GM23338 (cell line): Measurements from ENCODE around the gene SLC25A4. TPM values are rescaled to one million over a fixed set of nuclear protein-coding genes. Genes with fewer than 3 reads are reported as not detected.

Source experiments
- ATAC-seq: fragments of 200-7000 bp; cut with Tn5 transposase; 3 replicates; pipeline ENCODE4 v1.9.1; 2020
- DNase-seq: peaks from one replicate; pipeline ENCODE4 v3.0.0-alpha.2; 2015; ENCODE audit warnings: low spot score
- H2AFZ ChIP-seq: fragments of 200-600 bp; sonication (generic); 2 replicates; pipeline ENCODE4 v1.8.0; 2016; ENCODE audit warnings: antibody characterized with exemption, mild to moderate bottlenecking, moderate library complexity
- H3F3A ChIP-seq: fragments of 200-600 bp; sonication (generic); replicated peaks from 2 replicates; pipeline ENCODE4 v1.8.0; 2017; ENCODE audit warnings: antibody characterized with exemption, mixed run types, low read depth
- H3K27ac ChIP-seq: fragments of 200-600 bp; sonication (generic); 2 replicates; pipeline ENCODE4 v1.6.1; 2016; ENCODE audit warnings: low read depth
- H3K27me3 ChIP-seq: fragments of 200-600 bp; sonication (generic); 2 replicates; pipeline ENCODE4 v1.8.0; 2016; ENCODE audit warnings: mild to moderate bottlenecking, mixed run types, moderate library complexity; ENCODE audit not compliant: insufficient read depth
- H3K36me3 ChIP-seq: fragments of 200-600 bp; sonication (generic); 2 replicates; pipeline ENCODE4 v1.8.0; 2016; ENCODE audit warnings: mild to moderate bottlenecking; ENCODE audit not compliant: insufficient read depth
- H3K4me1 ChIP-seq: fragments of 200-600 bp; sonication (generic); 2 replicates; pipeline ENCODE4 v1.8.0; 2016; ENCODE audit warnings: mild to moderate bottlenecking, moderate library complexity; ENCODE audit not compliant: insufficient read depth
- H3K4me2 ChIP-seq: fragments of 200-600 bp; sonication (generic); 2 replicates; pipeline ENCODE4 v1.7.1; 2017; ENCODE audit warnings: mixed run types
- H3K4me3 ChIP-seq: fragments of 200-600 bp; sonication (generic); 2 replicates; pipeline ENCODE4 v1.6.1; 2016; ENCODE audit warnings: mixed run types
- H3K79me2 ChIP-seq: fragments of 200-600 bp; sonication (generic); replicated peaks from 2 replicates; pipeline ENCODE4 v1.8.0; 2017; ENCODE audit warnings: mild to moderate bottlenecking; ENCODE audit not compliant: insufficient read depth
- H3K9me2 ChIP-seq: fragments of 200-600 bp; sonication (generic); 2 replicates; pipeline ENCODE4 v1.8.0; 2017; ENCODE audit not compliant: insufficient read depth
- H4K20me1 ChIP-seq: fragments of 200-600 bp; sonication (generic); replicated peaks from 2 replicates; pipeline ENCODE4 v1.8.0; 2017; ENCODE audit warnings: mild to moderate bottlenecking; ENCODE audit not compliant: insufficient read depth
- H3K27ac Mint-ChIP-seq: 2 replicates; pipeline ENCODE4 v1.8.0; 2020; ENCODE audit warnings: inconsistent platforms, mild to moderate bottlenecking, moderate library complexity, mixed read lengths
- H3K27me3 Mint-ChIP-seq: 3 replicates; pipeline ENCODE4 v1.8.0; 2022; ENCODE audit warnings: low read depth, mild to moderate bottlenecking, moderate library complexity, mixed read lengths, inconsistent platforms; ENCODE audit not compliant: insufficient read depth, poor library complexity
- H3K36me3 Mint-ChIP-seq: 3 replicates; pipeline ENCODE4 v1.8.0; 2021; ENCODE audit warnings: low read depth, mild to moderate bottlenecking, inconsistent platforms, moderate library complexity, mixed read lengths
- H3K4me1 Mint-ChIP-seq: 3 replicates; pipeline ENCODE4 v1.8.0; 2020; ENCODE audit warnings: mild to moderate bottlenecking, inconsistent platforms, mixed read lengths
- H3K4me3 Mint-ChIP-seq: 3 replicates; pipeline ENCODE4 v1.8.0; 2021; ENCODE audit warnings: moderate library complexity, mild to moderate bottlenecking, inconsistent platforms, mixed read lengths
- H3K9me3 Mint-ChIP-seq: 3 replicates; pipeline ENCODE4 v1.8.0; 2020; ENCODE audit warnings: moderate library complexity, mild to moderate bottlenecking, inconsistent platforms, mixed read lengths
- CREB1 ChIP-seq: fragments of 250-450 bp; sonication (Bioruptor Pico); IDR thresholded peaks from 2 replicates; pipeline ENCODE4 v1.5.0; 2020; ENCODE audit warnings: low read depth, mild to moderate bottlenecking, moderate library complexity
- CTCF ChIP-seq, 2 experiments: fragments of 200-600 bp in 1 of 2; sonication (generic) in 1 of 2; conservative IDR thresholded peaks; 2 replicates each; pipeline versions ENCODE4 v1.5.1 to v1.6.1; 2016 to 2017; ENCODE audit warnings: antibody characterized with exemption in 2 of 2, low read depth in 2 of 2, mild to moderate bottlenecking in 2 of 2, moderate library complexity in 1 of 2
- EZH2 ChIP-seq: fragments of 200-600 bp; sonication (generic); IDR thresholded peaks from one replicate; pipeline ENCODE4 v1.8.0; 2017; ENCODE audit warnings: antibody characterized with exemption, mild to moderate bottlenecking, low read depth; ENCODE audit not compliant: unreplicated experiment
- EZH2phosphoT487 ChIP-seq: fragments of 200-600 bp; sonication (generic); IDR thresholded peaks from one replicate; pipeline ENCODE4 v1.8.1; 2018; ENCODE audit warnings: antibody characterized with exemption; ENCODE audit not compliant: unreplicated experiment
- JUNB ChIP-seq: IDR thresholded peaks from one replicate; pipeline ENCODE4 v1.6.1; 2016; ENCODE audit warnings: antibody characterized with exemption; ENCODE audit not compliant: unreplicated experiment
- NANOG ChIP-seq: IDR thresholded peaks from 2 replicates; pipeline ENCODE4 v1.6.1; 2016; ENCODE audit warnings: antibody characterized with exemption, borderline replicate concordance
- POLR2AphosphoS5 ChIP-seq: IDR thresholded peaks from 2 replicates; pipeline ENCODE4 v1.6.1; 2016; ENCODE audit warnings: antibody characterized with exemption, low read depth
- STAT1 ChIP-seq: IDR thresholded peaks from one replicate; pipeline ENCODE4 v1.6.1; 2016; ENCODE audit warnings: antibody characterized with exemption; ENCODE audit not compliant: unreplicated experiment
- ZNF114 ChIP-seq: fragments of 250-450 bp; sonication (Bioruptor Pico); IDR thresholded peaks from 2 replicates; pipeline ENCODE4 v1.5.0; 2020; ENCODE audit warnings: mild to moderate bottlenecking, moderate library complexity
- ZNF331 ChIP-seq: fragments of 250-450 bp; sonication (Bioruptor Pico); IDR thresholded peaks from 2 replicates; pipeline ENCODE4 v1.5.0; 2020; ENCODE audit warnings: low read depth, mild to moderate bottlenecking, moderate library complexity
- polyA plus RNA-seq: library from polyadenylated mRNA; unstranded; fragments of >200 nt; fragmentation: Nextera tagmentation; extraction: Ambion mirVana; gene quantifications from 2 replicates; pipeline ENCODE4 v1.2.1, GENCODE V29; 2016
- total RNA-seq: library from RNA; depleted of rRNA; stranded (reverse); fragments of >200 nt; shearing (Covaris generic); gene quantifications from 2 replicates; pipeline ENCODE4 v1.2.3, GENCODE V29; 2014
- TF ChIP-seq, protein P1 (sequence below): fragments of 250-450 bp; sonication (Bioruptor Pico); IDR thresholded peaks from 2 replicates; pipeline ENCODE4 v1.5.0; 2020; ENCODE audit warnings: mild to moderate bottlenecking, moderate library complexity
- TF ChIP-seq, protein P2 (sequence below): IDR thresholded peaks from one replicate; pipeline ENCODE4 v1.6.1; 2018; ENCODE audit warnings: antibody characterized with exemption; ENCODE audit not compliant: unreplicated experiment
- TF ChIP-seq, protein P3 (sequence below): IDR thresholded peaks from 2 replicates; pipeline ENCODE4 v1.6.1; 2016; ENCODE audit warnings: antibody characterized with exemption

SLC25A4 gene
- total and polyA plus RNA-seq, 2 experiments from 2014 or later = 43.6 to 66.5 TPM

GRCh38 chr4:185106353-185106752 is 36.7 kb upstream of the SLC25A4 start:
- Histone ChIP-seq H3K4me1 (peaks cover 25% of the 10 kb centered on the region), H3K9me2 (no peaks in the 10 kb centered on the region; the same call in 1 of the 2 replicates), H4K20me1 (no peaks in the 10 kb centered on the region), H3F3A (no peaks in the 10 kb centered on the region), H3K36me3 (no peaks in the 10 kb centered on the region), H3K27ac (peak overlapping the region; percentile 85; the same call in 1 of the 2 replicates), H3K4me3 (no peak overlapping the region), H3K79me2 (no peaks in the 10 kb centered on the region), H3K4me2 (no peak overlapping the region), H3K27me3 (no peaks in the 10 kb centered on the region), H2AFZ (no peak overlapping the region)
- peak; percentile 26 for DNase-seq
- H3K9me3 Mint-ChIP-seq = peaks cover 11% of the 10 kb centered on the region; the same call in 2 of the 3 replicates
- H3K36me3 Mint-ChIP-seq = peaks cover 9% of the 10 kb centered on the region
- H3K4me1 Mint-ChIP-seq = peaks cover 42% of the 10 kb centered on the region
- H3K27me3 Mint-ChIP-seq = peaks cover 3% of the 10 kb centered on the region
- no peak overlapping the region for H3K4me3 Mint-ChIP-seq
- peak; percentile 18; the same call in 2 of the 3 replicates for ATAC-seq
- no peak overlapping the region for H3K27ac Mint-ChIP-seq
- TF ChIP-seq ZNF331 (CRISPR knock-in tag) (no peak), JUNB (no peak), EZH2 (no peak), POLR2AphosphoS5 (no peak), ZNF114 (CRISPR knock-in tag) (no peak), EZH2phosphoT487 (no peak), STAT1 (no peak), CREB1 (CRISPR knock-in tag) (no peak), NANOG (no peak), CTCF (conservative IDR thresholded peaks at IDR 0.05; ENCODE audit: low read depth in 2 of 2) (no peak)
- TF ChIP-seq, protein P1, sequence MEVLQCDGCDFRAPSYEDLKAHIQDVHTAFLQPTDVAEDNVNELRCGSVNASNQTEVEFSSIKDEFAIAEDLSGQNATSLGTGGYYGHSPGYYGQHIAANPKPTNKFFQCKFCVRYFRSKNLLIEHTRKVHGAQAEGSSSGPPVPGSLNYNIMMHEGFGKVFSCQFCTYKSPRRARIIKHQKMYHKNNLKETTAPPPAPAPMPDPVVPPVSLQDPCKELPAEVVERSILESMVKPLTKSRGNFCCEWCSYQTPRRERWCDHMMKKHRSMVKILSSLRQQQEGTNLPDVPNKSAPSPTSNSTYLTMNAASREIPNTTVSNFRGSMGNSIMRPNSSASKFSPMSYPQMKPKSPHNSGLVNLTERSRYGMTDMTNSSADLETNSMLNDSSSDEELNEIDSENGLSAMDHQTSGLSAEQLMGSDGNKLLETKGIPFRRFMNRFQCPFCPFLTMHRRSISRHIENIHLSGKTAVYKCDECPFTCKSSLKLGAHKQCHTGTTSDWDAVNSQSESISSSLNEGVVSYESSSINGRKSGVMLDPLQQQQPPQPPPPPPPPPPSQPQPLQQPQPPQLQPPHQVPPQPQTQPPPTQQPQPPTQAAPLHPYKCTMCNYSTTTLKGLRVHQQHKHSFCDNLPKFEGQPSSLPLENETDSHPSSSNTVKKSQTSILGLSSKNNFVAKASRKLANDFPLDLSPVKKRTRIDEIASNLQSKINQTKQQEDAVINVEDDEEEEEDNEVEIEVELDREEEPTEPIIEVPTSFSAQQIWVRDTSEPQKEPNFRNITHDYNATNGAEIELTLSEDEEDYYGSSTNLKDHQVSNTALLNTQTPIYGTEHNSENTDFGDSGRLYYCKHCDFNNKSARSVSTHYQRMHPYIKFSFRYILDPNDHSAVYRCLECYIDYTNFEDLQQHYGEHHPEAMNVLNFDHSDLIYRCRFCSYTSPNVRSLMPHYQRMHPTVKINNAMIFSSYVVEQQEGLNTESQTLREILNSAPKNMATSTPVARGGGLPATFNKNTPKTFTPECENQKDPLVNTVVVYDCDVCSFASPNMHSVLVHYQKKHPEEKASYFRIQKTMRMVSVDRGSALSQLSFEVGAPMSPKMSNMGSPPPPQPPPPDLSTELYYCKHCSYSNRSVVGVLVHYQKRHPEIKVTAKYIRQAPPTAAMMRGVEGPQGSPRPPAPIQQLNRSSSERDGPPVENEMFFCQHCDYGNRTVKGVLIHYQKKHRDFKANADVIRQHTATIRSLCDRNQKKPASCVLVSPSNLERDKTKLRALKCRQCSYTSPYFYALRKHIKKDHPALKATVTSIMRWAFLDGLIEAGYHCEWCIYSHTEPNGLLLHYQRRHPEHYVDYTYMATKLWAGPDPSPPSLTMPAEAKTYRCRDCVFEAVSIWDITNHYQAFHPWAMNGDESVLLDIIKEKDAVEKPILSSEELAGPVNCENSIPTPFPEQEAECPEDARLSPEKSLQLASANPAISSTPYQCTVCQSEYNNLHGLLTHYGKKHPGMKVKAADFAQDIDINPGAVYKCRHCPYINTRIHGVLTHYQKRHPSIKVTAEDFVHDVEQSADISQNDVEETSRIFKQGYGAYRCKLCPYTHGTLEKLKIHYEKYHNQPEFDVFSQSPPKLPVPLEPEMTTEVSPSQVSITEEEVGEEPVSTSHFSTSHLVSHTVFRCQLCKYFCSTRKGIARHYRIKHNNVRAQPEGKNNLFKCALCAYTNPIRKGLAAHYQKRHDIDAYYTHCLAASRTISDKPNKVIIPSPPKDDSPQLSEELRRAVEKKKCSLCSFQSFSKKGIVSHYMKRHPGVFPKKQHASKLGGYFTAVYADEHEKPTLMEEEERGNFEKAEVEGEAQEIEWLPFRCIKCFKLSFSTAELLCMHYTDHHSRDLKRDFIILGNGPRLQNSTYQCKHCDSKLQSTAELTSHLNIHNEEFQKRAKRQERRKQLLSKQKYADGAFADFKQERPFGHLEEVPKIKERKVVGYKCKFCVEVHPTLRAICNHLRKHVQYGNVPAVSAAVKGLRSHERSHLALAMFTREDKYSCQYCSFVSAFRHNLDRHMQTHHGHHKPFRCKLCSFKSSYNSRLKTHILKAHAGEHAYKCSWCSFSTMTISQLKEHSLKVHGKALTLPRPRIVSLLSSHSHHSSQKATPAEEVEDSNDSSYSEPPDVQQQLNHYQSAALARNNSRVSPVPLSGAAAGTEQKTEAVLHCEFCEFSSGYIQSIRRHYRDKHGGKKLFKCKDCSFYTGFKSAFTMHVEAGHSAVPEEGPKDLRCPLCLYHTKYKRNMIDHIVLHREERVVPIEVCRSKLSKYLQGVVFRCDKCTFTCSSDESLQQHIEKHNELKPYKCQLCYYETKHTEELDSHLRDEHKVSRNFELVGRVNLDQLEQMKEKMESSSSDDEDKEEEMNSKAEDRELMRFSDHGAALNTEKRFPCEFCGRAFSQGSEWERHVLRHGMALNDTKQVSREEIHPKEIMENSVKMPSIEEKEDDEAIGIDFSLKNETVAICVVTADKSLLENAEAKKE (CRISPR knock-in tag) = no peak
- TF ChIP-seq, protein P2, sequence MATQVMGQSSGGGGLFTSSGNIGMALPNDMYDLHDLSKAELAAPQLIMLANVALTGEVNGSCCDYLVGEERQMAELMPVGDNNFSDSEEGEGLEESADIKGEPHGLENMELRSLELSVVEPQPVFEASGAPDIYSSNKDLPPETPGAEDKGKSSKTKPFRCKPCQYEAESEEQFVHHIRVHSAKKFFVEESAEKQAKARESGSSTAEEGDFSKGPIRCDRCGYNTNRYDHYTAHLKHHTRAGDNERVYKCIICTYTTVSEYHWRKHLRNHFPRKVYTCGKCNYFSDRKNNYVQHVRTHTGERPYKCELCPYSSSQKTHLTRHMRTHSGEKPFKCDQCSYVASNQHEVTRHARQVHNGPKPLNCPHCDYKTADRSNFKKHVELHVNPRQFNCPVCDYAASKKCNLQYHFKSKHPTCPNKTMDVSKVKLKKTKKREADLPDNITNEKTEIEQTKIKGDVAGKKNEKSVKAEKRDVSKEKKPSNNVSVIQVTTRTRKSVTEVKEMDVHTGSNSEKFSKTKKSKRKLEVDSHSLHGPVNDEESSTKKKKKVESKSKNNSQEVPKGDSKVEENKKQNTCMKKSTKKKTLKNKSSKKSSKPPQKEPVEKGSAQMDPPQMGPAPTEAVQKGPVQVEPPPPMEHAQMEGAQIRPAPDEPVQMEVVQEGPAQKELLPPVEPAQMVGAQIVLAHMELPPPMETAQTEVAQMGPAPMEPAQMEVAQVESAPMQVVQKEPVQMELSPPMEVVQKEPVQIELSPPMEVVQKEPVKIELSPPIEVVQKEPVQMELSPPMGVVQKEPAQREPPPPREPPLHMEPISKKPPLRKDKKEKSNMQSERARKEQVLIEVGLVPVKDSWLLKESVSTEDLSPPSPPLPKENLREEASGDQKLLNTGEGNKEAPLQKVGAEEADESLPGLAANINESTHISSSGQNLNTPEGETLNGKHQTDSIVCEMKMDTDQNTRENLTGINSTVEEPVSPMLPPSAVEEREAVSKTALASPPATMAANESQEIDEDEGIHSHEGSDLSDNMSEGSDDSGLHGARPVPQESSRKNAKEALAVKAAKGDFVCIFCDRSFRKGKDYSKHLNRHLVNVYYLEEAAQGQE = no peak
- TF ChIP-seq, protein P3, sequence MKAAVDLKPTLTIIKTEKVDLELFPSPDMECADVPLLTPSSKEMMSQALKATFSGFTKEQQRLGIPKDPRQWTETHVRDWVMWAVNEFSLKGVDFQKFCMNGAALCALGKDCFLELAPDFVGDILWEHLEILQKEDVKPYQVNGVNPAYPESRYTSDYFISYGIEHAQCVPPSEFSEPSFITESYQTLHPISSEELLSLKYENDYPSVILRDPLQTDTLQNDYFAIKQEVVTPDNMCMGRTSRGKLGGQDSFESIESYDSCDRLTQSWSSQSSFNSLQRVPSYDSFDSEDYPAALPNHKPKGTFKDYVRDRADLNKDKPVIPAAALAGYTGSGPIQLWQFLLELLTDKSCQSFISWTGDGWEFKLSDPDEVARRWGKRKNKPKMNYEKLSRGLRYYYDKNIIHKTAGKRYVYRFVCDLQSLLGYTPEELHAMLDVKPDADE = no peak
